C4-2B (cell line): ENCODE results near the gene SHC2.

Experiments
- ZFX ChIP-seq: fragments of 450-650 bp; IDR thresholded peaks from 2 replicates; pipeline ENCODE4 v1.6.1; 2017
- TF ChIP-seq, protein P1 (sequence below): fragments of 450-650 bp; conservative IDR thresholded peaks from 2 replicates; pipeline ENCODE4 v1.5.1; 2017; ENCODE audit warnings: mild to moderate bottlenecking

DNA sequence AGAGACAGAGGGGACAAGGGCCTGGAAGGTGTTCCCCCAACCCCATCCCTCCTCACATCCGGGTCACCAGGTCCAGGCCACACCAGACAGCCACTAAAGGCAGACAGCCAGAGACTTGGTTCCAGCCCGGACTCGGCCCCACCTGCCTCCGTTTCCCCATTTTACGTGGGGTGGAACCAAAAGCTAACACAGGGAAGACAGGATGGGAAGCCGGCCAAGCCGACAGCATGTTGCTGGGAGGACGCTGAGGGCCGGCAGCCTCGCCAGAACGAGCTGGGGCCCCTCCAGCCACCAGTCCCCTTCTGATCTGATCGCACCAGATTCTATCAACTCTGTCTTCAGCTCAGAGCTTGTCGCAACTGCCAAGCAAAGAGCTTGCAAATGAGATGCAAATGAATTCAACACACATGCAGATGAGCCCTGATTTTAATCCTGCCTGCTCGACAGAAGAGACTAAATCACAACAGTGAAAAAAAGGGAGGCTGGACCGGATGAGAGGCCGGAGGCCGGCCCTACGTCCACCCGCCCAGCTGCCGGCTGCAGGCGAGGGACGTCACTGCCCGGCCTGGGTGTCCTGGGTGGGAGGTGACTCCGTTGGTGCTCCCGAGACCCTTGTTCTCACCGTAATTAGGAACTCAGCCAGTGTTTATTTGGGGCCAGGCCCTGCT is 17.5 kb upstream of the SHC2 start:
- TF ChIP-seq, protein P1, sequence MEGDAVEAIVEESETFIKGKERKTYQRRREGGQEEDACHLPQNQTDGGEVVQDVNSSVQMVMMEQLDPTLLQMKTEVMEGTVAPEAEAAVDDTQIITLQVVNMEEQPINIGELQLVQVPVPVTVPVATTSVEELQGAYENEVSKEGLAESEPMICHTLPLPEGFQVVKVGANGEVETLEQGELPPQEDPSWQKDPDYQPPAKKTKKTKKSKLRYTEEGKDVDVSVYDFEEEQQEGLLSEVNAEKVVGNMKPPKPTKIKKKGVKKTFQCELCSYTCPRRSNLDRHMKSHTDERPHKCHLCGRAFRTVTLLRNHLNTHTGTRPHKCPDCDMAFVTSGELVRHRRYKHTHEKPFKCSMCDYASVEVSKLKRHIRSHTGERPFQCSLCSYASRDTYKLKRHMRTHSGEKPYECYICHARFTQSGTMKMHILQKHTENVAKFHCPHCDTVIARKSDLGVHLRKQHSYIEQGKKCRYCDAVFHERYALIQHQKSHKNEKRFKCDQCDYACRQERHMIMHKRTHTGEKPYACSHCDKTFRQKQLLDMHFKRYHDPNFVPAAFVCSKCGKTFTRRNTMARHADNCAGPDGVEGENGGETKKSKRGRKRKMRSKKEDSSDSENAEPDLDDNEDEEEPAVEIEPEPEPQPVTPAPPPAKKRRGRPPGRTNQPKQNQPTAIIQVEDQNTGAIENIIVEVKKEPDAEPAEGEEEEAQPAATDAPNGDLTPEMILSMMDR: no peak
- TF ChIP-seq ZFX: no peak
